CD14-positive monocyte (primary cell): Measurements from ENCODE around the gene SRC. TPM values are rescaled to one million over a fixed set of nuclear protein-coding genes. Genes with fewer than 3 reads are reported as not detected.

Source experiments
- DNase-seq, 3 donors: peaks; one replicate each; pipeline ENCODE4 v3.0.0-alpha.2; 2011 to 2022
- H2AFZ ChIP-seq: 2 replicates; pipeline ENCODE4 v1.6.0; 2012; ENCODE audit warnings: mild to moderate bottlenecking, low read depth, low read length, inconsistent platforms; ENCODE audit not compliant: insufficient read depth, poor library complexity, severe bottlenecking
- H3K27ac ChIP-seq, 2 donors: 1 replicate in 1 of 2; 2 replicates in 1 of 2; pipeline ENCODE4 v1.5.1; 2012 to 2013; ENCODE audit warnings: low read length in 2 of 2, control low read depth in 1 of 2, inconsistent platforms in 1 of 2, low read depth in 1 of 2, mild to moderate bottlenecking in 1 of 2
- H3K27me3 ChIP-seq, 2 donors: one replicate each; pipeline versions ENCODE4 v1.6.0 to v1.6.1; 2011 to 2013; ENCODE audit warnings: low read length in 2 of 2; ENCODE audit not compliant: control insufficient read depth in 2 of 2, insufficient read depth in 2 of 2
- H3K36me3 ChIP-seq, 2 donors: replicated peaks in 1 of 2; 1 replicate in 1 of 2; 2 replicates in 1 of 2; pipeline versions ENCODE4 v1.5.1 to v1.6.1; 2012 to 2013; ENCODE audit warnings: low read length in 2 of 2, control low read depth in 1 of 2, inconsistent platforms in 1 of 2, mild to moderate bottlenecking in 1 of 2; ENCODE audit not compliant: insufficient read depth in 2 of 2, control insufficient read depth in 1 of 2
- H3K4me1 ChIP-seq, 2 donors: 1 replicate in 1 of 2; 2 replicates in 1 of 2; pipeline versions ENCODE4 v1.5.1 to v1.6.1; 2012 to 2013; ENCODE audit warnings: low read length in 2 of 2, control low read depth in 1 of 2, inconsistent platforms in 1 of 2, mild to moderate bottlenecking in 1 of 2, moderate library complexity in 1 of 2; ENCODE audit not compliant: insufficient read depth in 2 of 2, control insufficient read depth in 1 of 2
- H3K4me2 ChIP-seq: replicated peaks from 2 replicates; pipeline ENCODE3; 2012; ENCODE audit warnings: low read length, moderate library complexity, mild to moderate bottlenecking; ENCODE audit not compliant: poor library complexity, severe bottlenecking; ENCODE audit errors: extremely low read depth
- H3K4me3 ChIP-seq, 3 experiments: fragments of 200-600 bp in 1 of 3; sonication (generic) in 1 of 3; replicated peaks in 1 of 3; 1 replicate in 2 of 3; 2 replicates in 1 of 3; pipeline ENCODE4 v1.5.1; 2011 to 2013; ENCODE audit warnings: low read length in 3 of 3, mild to moderate bottlenecking in 3 of 3, control low read depth in 2 of 3, low read depth in 2 of 3, inconsistent platforms in 1 of 3, moderate library complexity in 1 of 3
- H3K79me2 ChIP-seq: 2 replicates; pipeline ENCODE4 v1.6.0; 2012; ENCODE audit warnings: mild to moderate bottlenecking, control low read depth, inconsistent platforms, low read length, moderate library complexity; ENCODE audit not compliant: insufficient read depth
- H3K9ac ChIP-seq: 2 replicates; pipeline ENCODE4 v1.6.0; 2017; ENCODE audit warnings: low read length, mild to moderate bottlenecking; ENCODE audit not compliant: insufficient read depth, poor library complexity, severe bottlenecking
- H3K9me3 ChIP-seq, 2 donors: replicated peaks in 1 of 2; 1 replicate in 1 of 2; 2 replicates in 1 of 2; pipeline versions ENCODE4 v1.5.1 to v1.6.1; 2012 to 2013; ENCODE audit warnings: low read length in 2 of 2, control low read depth in 1 of 2; ENCODE audit not compliant: control insufficient read depth in 1 of 2, insufficient read depth in 1 of 2
- H4K20me1 ChIP-seq: 2 replicates; pipeline ENCODE4 v1.6.0; 2012; ENCODE audit warnings: mild to moderate bottlenecking, low read length, control low read depth, moderate library complexity; ENCODE audit not compliant: insufficient read depth
- H3K27ac Mint-ChIP-seq, 7 donors: one replicate each; pipeline ENCODE4 v1.8.0; 2020; ENCODE audit warnings: mild to moderate bottlenecking in 7 of 7, mixed read lengths in 7 of 7, moderate library complexity in 6 of 7, inconsistent platforms in 2 of 7
- H3K27me3 Mint-ChIP-seq, 3 donors: one replicate each; pipeline ENCODE4 v1.8.0; 2021 to 2022; ENCODE audit warnings: low read depth in 3 of 3, mild to moderate bottlenecking in 3 of 3, mixed read lengths in 3 of 3, moderate library complexity in 3 of 3, inconsistent platforms in 1 of 3
- H3K36me3 Mint-ChIP-seq, 2 donors: one replicate each; pipeline ENCODE4 v1.8.0; 2020; ENCODE audit warnings: mixed read lengths in 2 of 2, inconsistent platforms in 1 of 2, mild to moderate bottlenecking in 1 of 2
- H3K4me1 Mint-ChIP-seq: one replicate; pipeline ENCODE4 v1.8.0; 2020; ENCODE audit warnings: mild to moderate bottlenecking, mixed read lengths
- H3K4me3 Mint-ChIP-seq, 2 donors: one replicate each; pipeline ENCODE4 v1.8.0; 2020; ENCODE audit warnings: mild to moderate bottlenecking in 2 of 2, mixed read lengths in 2 of 2, moderate library complexity in 1 of 2
- H3K9me3 Mint-ChIP-seq, 7 donors: one replicate each; pipeline ENCODE4 v1.8.0; 2020 to 2022; ENCODE audit warnings: mixed read lengths in 7 of 7, mild to moderate bottlenecking in 6 of 7, moderate library complexity in 6 of 7, inconsistent platforms in 2 of 7
- CTCF ChIP-seq: fragments of 200-600 bp; IDR thresholded peaks from one replicate; pipeline ENCODE4 v1.8.0; 2022; ENCODE audit warnings: antibody characterized with exemption, mild to moderate bottlenecking
- WGBS: methylation state at CpG from one replicate; pipeline ENCODE4 v1.1.5; 2013; ENCODE audit warnings: missing lambda C conversion rate; ENCODE audit not compliant: insufficient coverage; 5-methylcytosine and 5-hydroxymethylcytosine counted together
- intact Hi-C, 2 donors: fragments of 100-400 bp; cut with micrococcal nuclease; formaldehyde crosslinking; loops; one replicate each; pipeline versions ENCODE4 v1.15.0 to v1.15.1; 2023
- polyA plus RNA-seq, 3 donors: library from polyadenylated mRNA; depleted of rRNA in 1 of 3; unstranded in 2 of 3; stranded (reverse) in 1 of 3; fragments of 300-500 nt in 2 of 3; fragments of >200 nt in 1 of 3; fragmentation: Illumina TruSeq in 2 of 3; gene quantifications; 1 replicate in 2 of 3; 2 replicates in 1 of 3; pipeline ENCODE4 v1.2.3, GENCODE V29; 2012 to 2021

The SRC gene
- polyA plus RNA-seq, 3 donors = 4.9 to 55.1 (median 6.8) TPM

- H3K4me3 ChIP-seq = no peak overlapping the region
- Mint-ChIP-seq H3K9me3 (peaks cover 0 to 1% (median 0%) of the 10 kb centered on the region in 7 donors), H3K27ac (no peak overlapping the region), H3K27me3 (peaks cover 0 to 4% (median 2%) of the 10 kb centered on the region in 3 donors), H3K4me1 (peaks cover 14% of the 10 kb centered on the region), H3K36me3 (peaks cover 23 to 44% of the 10 kb centered on the region in 2 donors), H3K4me3 (no peak overlapping the region)
- intact Hi-C loops = no loop called here
- no peak overlapping the region for H3K9ac ChIP-seq
- H4K20me1 ChIP-seq = peaks cover 51% of the 10 kb centered on the region
- no peak overlapping the region for H3K4me2 ChIP-seq
- no peaks in the 10 kb centered on the region for H3K27me3 ChIP-seq
- H3K36me3 ChIP-seq = peaks cover 27 to 48% of the 10 kb centered on the region in 2 donors
- peaks cover 10 to 20% of the 10 kb centered on the region in 2 donors for H3K4me1 ChIP-seq
- 95% methylated on average over 9 of the region's 22 CpGs for WGBS
- H3K27ac ChIP-seq = no peak overlapping the region
- no peak for TF ChIP-seq CTCF
- no peaks in the 10 kb centered on the region for H3K79me2 ChIP-seq
- H3K9me3 ChIP-seq = no peaks in the 10 kb centered on the region
- H2AFZ ChIP-seq = no peak overlapping the region
- no peak for DNase-seq
Observed at GRCh38 chr20:37395921-37396415, 50.0 kb downstream of the SRC start.

- Histone ChIP-seq H3K4me2 (no peak overlapping the region), H2AFZ (no peak overlapping the region), H3K79me2 (no peaks in the 10 kb centered on the region), H3K36me3 (peaks cover 31 to 53% of the 10 kb centered on the region in 2 donors), H3K27ac (no peak overlapping the region), H3K27me3 (no peaks in the 10 kb centered on the region), H3K9ac (no peak overlapping the region), H3K4me1 (peaks cover 10 to 20% of the 10 kb centered on the region in 2 donors), H3K9me3 (no peaks in the 10 kb centered on the region), H4K20me1 (peaks cover 56% of the 10 kb centered on the region), H3K4me3 (no peak overlapping the region)
- DNase-seq = no peak
- intact Hi-C loops = no loop called here
- no peak for TF ChIP-seq CTCF
- Mint-ChIP-seq H3K27ac (peak overlapping the region in 1 of 7 donors; percentile 18), H3K36me3 (peaks cover 24 to 42% of the 10 kb centered on the region in 2 donors), H3K4me1 (peaks cover 14% of the 10 kb centered on the region), H3K4me3 (no peak overlapping the region), H3K27me3 (peaks cover 0 to 4% (median 2%) of the 10 kb centered on the region in 3 donors), H3K9me3 (peaks cover 0 to 1% (median 0%) of the 10 kb centered on the region in 7 donors)
- 66% methylated on average over 18 of the region's 20 CpGs for WGBS
Observed at GRCh38 chr20:37396416-37397075, 50.6 kb downstream of the SRC start.
